PC-9 (cell line): Measurements from ENCODE around the gene ANKRD60.

Experiments used
- CTCF ChIP-seq: fragments of 200-600 bp; sonication (generic); conservative IDR thresholded peaks from 2 replicates; pipeline ENCODE4 v1.6.1; 2017; ENCODE audit warnings: mixed run types, antibody characterized with exemption, mild to moderate bottlenecking, moderate library complexity
- EZH2 ChIP-seq: fragments of 200-600 bp; sonication (generic); IDR thresholded peaks from 2 replicates; pipeline ENCODE4 v1.8.0; 2017; ENCODE audit warnings: antibody characterized with exemption, low read depth

GRCh38 chr20:58231683-58232082 is 3.2 kb upstream of the ANKRD60 start:
- TF ChIP-seq CTCF (no peak), EZH2 (no peak)
